PC-3 (cell line): ENCODE results near the gene FIGLA. TPM values are rescaled to one million over a fixed set of nuclear protein-coding genes. Genes with fewer than 3 reads are reported as not detected.

ENCODE experiments used
- ATAC-seq: fragments of 200-7000 bp; cut with Tn5 transposase; 2 replicates; pipeline ENCODE4 v1.9.1; 2020; ENCODE audit warnings: mild to moderate bottlenecking, moderate library complexity
- BruUV-seq: library from RNA; stranded (reverse); fragments of 400-500 nt; replicated peaks from 2 replicates; lab custom pipeline; 2021; lab: Mats Ljungman, UMichigan
- CTCF ChIA-PET: fragments of 300-600 bp; sonication (Branson Sonifier 250); formaldehyde crosslinking; loops from one replicate; lab custom pipeline; 2022; ENCODE audit warnings: antibody characterized with exemption; lab: Charles Lee
- POLR2A ChIA-PET: fragments of 300-600 bp; sonication (Branson Sonifier 250); formaldehyde crosslinking; loops from one replicate; lab custom pipeline; 2022; ENCODE audit warnings: antibody characterized with exemption; ENCODE audit not compliant: unreplicated experiment; lab: Charles Lee
- DNase-seq: peaks from one replicate; pipeline ENCODE4 v3.0.0-alpha.2; 2015
- H2AFZ ChIP-seq: fragments of 300-600 bp; sonication (generic); 2 replicates; pipeline ENCODE4 v1.6.0; 2016; ENCODE audit warnings: antibody characterized with exemption, low read length
- H3F3A ChIP-seq: fragments of 300-600 bp; sonication (generic); one replicate; pipeline ENCODE4 v1.6.0; 2017; ENCODE audit warnings: antibody characterized with exemption, low read length, control low read depth, mild to moderate bottlenecking; ENCODE audit not compliant: unreplicated experiment
- H3K27ac ChIP-seq: fragments of 300-600 bp; sonication (generic); 2 replicates; pipeline ENCODE4 v1.5.1; 2016; ENCODE audit warnings: mild to moderate bottlenecking, low read length
- H3K27me3 ChIP-seq: fragments of 300-600 bp; sonication (generic); 2 replicates; pipeline ENCODE4 v1.6.1; 2016; ENCODE audit warnings: low read length, mixed read lengths
- H3K36me3 ChIP-seq: fragments of 300-600 bp; sonication (generic); 2 replicates; pipeline ENCODE4 v1.6.1; 2016; ENCODE audit warnings: low read depth, mixed run types, low read length, mixed read lengths
- H3K4me1 ChIP-seq: fragments of 300-600 bp; sonication (generic); 2 replicates; pipeline ENCODE4 v1.5.1; 2016; ENCODE audit warnings: low read length; ENCODE audit not compliant: insufficient read depth
- H3K4me2 ChIP-seq: fragments of 300-600 bp; sonication (generic); 2 replicates; pipeline ENCODE4 v1.6.0; 2016; ENCODE audit warnings: low read length
- H3K4me3 ChIP-seq: fragments of 300-600 bp; sonication (generic); 2 replicates; pipeline ENCODE4 v1.5.1; 2016; ENCODE audit warnings: mild to moderate bottlenecking, low read length, mixed read lengths
- H3K79me2 ChIP-seq: fragments of 300-600 bp; sonication (generic); 2 replicates; pipeline ENCODE4 v1.6.1; 2017; ENCODE audit warnings: low read length, mixed read lengths
- H3K9ac ChIP-seq: fragments of 300-600 bp; sonication (generic); 2 replicates; pipeline ENCODE4 v1.6.0; 2016; ENCODE audit warnings: mild to moderate bottlenecking, low read length
- H3K9me2 ChIP-seq: fragments of 300-600 bp; sonication (generic); replicated peaks from 2 replicates; pipeline ENCODE4 v1.6.1; 2016; ENCODE audit warnings: mixed run types, low read length, mixed read lengths
- H3K9me3 ChIP-seq: fragments of 300-600 bp; sonication (generic); 2 replicates; pipeline ENCODE4 v1.6.1; 2016; ENCODE audit warnings: low read length, mixed read lengths
- H4K20me1 ChIP-seq: fragments of 300-600 bp; sonication (generic); 2 replicates; pipeline ENCODE4 v1.6.1; 2016; ENCODE audit warnings: low read length, mixed read lengths
- EZH2 ChIP-seq: fragments of 300-600 bp; sonication (generic); IDR thresholded peaks from one replicate; pipeline ENCODE4 v1.6.1; 2017; ENCODE audit warnings: antibody characterized with exemption, mild to moderate bottlenecking, low read length; ENCODE audit not compliant: unreplicated experiment
- EZH2phosphoT487 ChIP-seq: fragments of 300-600 bp; sonication (generic); IDR thresholded peaks from 2 replicates; pipeline ENCODE4 v1.6.1; 2018; ENCODE audit warnings: mild to moderate bottlenecking, antibody characterized with exemption, low read length, borderline replicate concordance
- intact Hi-C: fragments of 100-400 bp; cut with micrococcal nuclease; formaldehyde crosslinking; loops from 2 replicates; pipeline ENCODE4 v1.9.0; 2023
- total RNA-seq: library from RNA; depleted of rRNA; stranded (reverse); fragments of >200 nt; gene quantifications from 2 replicates; pipeline ENCODE4 v1.2.3, GENCODE V29; 2014
- TF ChIP-seq, protein P1 (sequence below): fragments of 300-600 bp; sonication (generic); conservative IDR thresholded peaks from 2 replicates; pipeline ENCODE4 v1.5.1; 2017; ENCODE audit warnings: antibody characterized with exemption, low read depth, mild to moderate bottlenecking, low read length

Gene FIGLA
- total RNA-seq, 1 experiment from 2014 or later: not detected

DNA sequence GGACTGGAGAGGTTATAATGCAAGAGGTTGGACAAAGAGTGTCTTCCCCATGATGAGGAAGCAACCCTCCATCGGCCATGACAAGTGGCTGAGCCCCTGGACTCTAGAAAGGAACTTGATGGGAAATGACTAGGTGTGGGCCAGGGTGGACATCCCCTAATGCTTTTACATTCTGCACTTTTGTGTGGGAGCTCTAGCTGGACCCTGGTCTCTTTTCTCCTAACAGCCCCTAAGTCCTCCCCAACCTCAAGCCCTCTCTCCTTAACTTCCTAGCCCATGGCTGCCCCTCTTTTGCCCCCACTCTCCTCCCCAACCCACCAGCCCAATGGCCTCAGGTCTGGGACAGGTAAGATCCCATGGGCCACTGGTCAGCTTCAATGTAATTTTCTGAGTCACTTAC lies 42.8 kb upstream of the FIGLA start:
- H2AFZ ChIP-seq: no peak overlapping the region
- H3K4me3 ChIP-seq: no peak overlapping the region
- no peaks in the 10 kb centered on the region for H3K36me3 ChIP-seq
- H3F3A ChIP-seq: no peaks in the 10 kb centered on the region
- ChIA-PET CTCF (no interaction called here), POLR2A (no interaction called here)
- BruUV-seq: no TSS peak
- H3K9ac ChIP-seq: no peak overlapping the region
- H3K27me3 ChIP-seq: peaks cover 88% of the 10 kb centered on the region
- H3K27ac ChIP-seq: no peak overlapping the region
- H3K79me2 ChIP-seq: no peaks in the 10 kb centered on the region
- ATAC-seq (no peak), DNase-seq (no peak)
- no peaks in the 10 kb centered on the region for H4K20me1 ChIP-seq
- no peaks in the 10 kb centered on the region for H3K4me1 ChIP-seq
- H3K9me2 ChIP-seq: no peaks in the 10 kb centered on the region
- intact Hi-C loops: loop anchor here (1.0 kb wide), 1 partner anchor 23 kb away; no protein-coding TSS in a partner anchor
- TF ChIP-seq EZH2 (no peak), EZH2phosphoT487 (no peak)
- TF ChIP-seq, protein P1, sequence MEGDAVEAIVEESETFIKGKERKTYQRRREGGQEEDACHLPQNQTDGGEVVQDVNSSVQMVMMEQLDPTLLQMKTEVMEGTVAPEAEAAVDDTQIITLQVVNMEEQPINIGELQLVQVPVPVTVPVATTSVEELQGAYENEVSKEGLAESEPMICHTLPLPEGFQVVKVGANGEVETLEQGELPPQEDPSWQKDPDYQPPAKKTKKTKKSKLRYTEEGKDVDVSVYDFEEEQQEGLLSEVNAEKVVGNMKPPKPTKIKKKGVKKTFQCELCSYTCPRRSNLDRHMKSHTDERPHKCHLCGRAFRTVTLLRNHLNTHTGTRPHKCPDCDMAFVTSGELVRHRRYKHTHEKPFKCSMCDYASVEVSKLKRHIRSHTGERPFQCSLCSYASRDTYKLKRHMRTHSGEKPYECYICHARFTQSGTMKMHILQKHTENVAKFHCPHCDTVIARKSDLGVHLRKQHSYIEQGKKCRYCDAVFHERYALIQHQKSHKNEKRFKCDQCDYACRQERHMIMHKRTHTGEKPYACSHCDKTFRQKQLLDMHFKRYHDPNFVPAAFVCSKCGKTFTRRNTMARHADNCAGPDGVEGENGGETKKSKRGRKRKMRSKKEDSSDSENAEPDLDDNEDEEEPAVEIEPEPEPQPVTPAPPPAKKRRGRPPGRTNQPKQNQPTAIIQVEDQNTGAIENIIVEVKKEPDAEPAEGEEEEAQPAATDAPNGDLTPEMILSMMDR: no peak
- no peaks in the 10 kb centered on the region for H3K9me3 ChIP-seq
- no peak overlapping the region for H3K4me2 ChIP-seq

GRCh38 chr2:70832386-70832785 lies 41.9 kb upstream of the FIGLA start:
- Histone ChIP-seq H3K27me3 (peaks cover 84% of the 10 kb centered on the region), H3K9me2 (no peaks in the 10 kb centered on the region), H3K27ac (no peak overlapping the region), H3K36me3 (no peaks in the 10 kb centered on the region), H3K4me3 (no peak overlapping the region), H2AFZ (no peak overlapping the region), H3K9me3 (no peaks in the 10 kb centered on the region), H3K4me2 (no peak overlapping the region), H3F3A (no peaks in the 10 kb centered on the region), H3K79me2 (no peaks in the 10 kb centered on the region), H4K20me1 (no peaks in the 10 kb centered on the region), H3K4me1 (no peaks in the 10 kb centered on the region), H3K9ac (no peak overlapping the region)
- TF ChIP-seq EZH2phosphoT487 (no peak), EZH2 (no peak)
- TF ChIP-seq, protein P1: no peak
- ChIA-PET POLR2A (no interaction called here), CTCF (no interaction called here)
- intact Hi-C loops: no loop called here
- BruUV-seq: no TSS peak
- no peak for ATAC-seq
- DNase-seq: no peak

- Histone ChIP-seq H3K4me3 (no peak overlapping the region), H3K79me2 (no peaks in the 10 kb centered on the region), H3F3A (no peaks in the 10 kb centered on the region), H3K9me2 (no peaks in the 10 kb centered on the region), H3K27me3 (peaks cover 84% of the 10 kb centered on the region), H3K36me3 (no peaks in the 10 kb centered on the region), H3K9ac (no peak overlapping the region), H2AFZ (no peak overlapping the region), H3K9me3 (no peaks in the 10 kb centered on the region), H4K20me1 (no peaks in the 10 kb centered on the region), H3K4me2 (no peak overlapping the region), H3K27ac (no peak overlapping the region), H3K4me1 (no peaks in the 10 kb centered on the region)
- no TSS peak for BruUV-seq
- DNase-seq (no peak), ATAC-seq (no peak)
- ChIA-PET CTCF (no interaction called here), POLR2A (no interaction called here)
- intact Hi-C loops: no loop called here
- TF ChIP-seq, protein P1: no peak
- TF ChIP-seq EZH2phosphoT487 (no peak), EZH2 (no peak)
Observed at GRCh38 chr2:70831861-70832260, 41.4 kb upstream of the FIGLA start.
